ENCODE measurements around the gene ASNSD1. TPM values are rescaled to one million over a fixed set of nuclear protein-coding genes. Genes with fewer than 3 reads are reported as not detected.
"Not testable (repeated sequence)": the region's sequence is repeated elsewhere in the genome, so short reads cannot be mapped to it uniquely, and the experiment has no call there.

ASNSD1 gene
- total and polyA plus RNA-seq, 7 experiments from 2014 or later = 24.0 to 69.3 (median 44.8) TPM

DNA sequence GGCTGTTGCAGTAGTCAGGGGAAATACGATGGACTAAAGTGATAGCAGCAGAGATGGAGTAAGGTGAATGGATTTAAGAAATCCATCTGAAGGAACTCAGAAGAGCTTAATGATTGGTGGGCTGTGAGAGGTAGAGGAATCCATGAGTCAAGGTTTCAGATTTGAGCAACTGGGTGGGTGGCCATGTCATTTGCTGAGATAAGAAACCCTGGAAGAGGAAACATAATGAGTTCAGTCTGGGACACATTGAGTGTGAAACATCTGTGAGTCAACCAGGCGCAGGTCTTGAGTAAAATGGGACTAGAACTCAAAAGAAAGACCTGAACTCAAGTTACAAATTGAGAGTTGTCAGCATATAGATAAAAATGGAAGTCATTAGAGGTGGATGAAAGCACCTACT, 19.7 kb upstream of the ASNSD1 start:
- no peak for ATAC-seq
- Histone ChIP-seq H3K27me3 (ENCODE audit: control insufficient read depth in 2 of 2, insufficient read depth in 2 of 2, low read length in 2 of 2) (no peaks in the 10 kb centered on the region), H3K27ac (ENCODE audit: low read depth, low read length) (no peak overlapping the region), H3K9me3 (ENCODE audit: control insufficient read depth in 2 of 3, low read length in 3 of 3) (no peaks in the 10 kb centered on the region), H3K36me3 (ENCODE audit: control insufficient read depth in 2 of 3, insufficient read depth in 3 of 3, low read length in 3 of 3) (no peaks in the 10 kb centered on the region), H3K4me1 (ENCODE audit: control insufficient read depth in 2 of 2, insufficient read depth in 2 of 2, low read length in 2 of 2) (no peaks in the 10 kb centered on the region), H3K4me3 (ENCODE audit: low read length) (no peak overlapping the region)
- ChIA-PET POLR2A (interaction anchor here (0.6 kb wide), 1 partner anchor 73 kb away, joined by 3 read pairs; no protein-coding TSS in a partner anchor), CTCF (no interaction called here)
- peaks cover 0 to 2% (median 0%) of the 10 kb centered on the region in 7 donors for H3K4me1 Mint-ChIP-seq
- no peak overlapping the region for H3K4me3 Mint-ChIP-seq
- H3K36me3 Mint-ChIP-seq = no peaks in the 10 kb centered on the region
- H3K9me3 Mint-ChIP-seq = peaks cover 0 to 5% (median 0%) of the 10 kb centered on the region in 11 donors
- DNase-seq = no peak
- H3K27ac Mint-ChIP-seq = no peak overlapping the region
- H3K27me3 Mint-ChIP-seq = no peaks in the 10 kb centered on the region
- intact Hi-C loops (cut with micrococcal nuclease) = no loop called here

DNA sequence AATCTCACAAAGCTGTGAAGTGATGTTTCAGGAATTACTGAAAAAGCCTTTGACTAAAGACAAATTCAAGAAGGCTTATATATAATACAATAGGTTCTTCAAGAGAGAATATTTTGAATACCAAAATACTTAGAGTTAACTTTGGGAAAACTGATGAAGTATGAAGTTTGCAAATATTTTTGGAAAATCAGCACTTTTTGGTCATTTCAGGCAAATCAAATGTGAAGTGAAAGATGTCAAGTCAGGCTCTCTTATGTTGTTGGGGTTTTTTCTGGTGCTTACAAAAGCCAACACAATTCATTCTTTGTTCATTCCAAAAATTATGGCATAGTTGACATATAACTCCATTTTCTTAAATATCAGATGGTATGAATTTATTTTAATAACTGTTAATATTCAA, 14.7 kb upstream of the ASNSD1 start:
- peaks cover 0 to 5% (median 0%) of the 10 kb centered on the region in 5 donors for H3K36me3 Mint-ChIP-seq
- H3K36me3 ChIP-seq (ENCODE audit: control insufficient read depth in 2 of 3, insufficient read depth in 3 of 3, low read length in 3 of 3) = no peaks in the 10 kb centered on the region
- no peaks in the 10 kb centered on the region for H3K9me3 ChIP-seq (ENCODE audit: control insufficient read depth in 2 of 3, low read length in 3 of 3)
- intact Hi-C loops (cut with micrococcal nuclease) = no loop called here
- H3K4me3 Mint-ChIP-seq = no peak overlapping the region
- peak overlapping the region in 1 of 9 donors; percentile 42 for H3K27ac Mint-ChIP-seq
- no peak overlapping the region for H3K4me3 ChIP-seq (ENCODE audit: low read length)
- H3K27me3 Mint-ChIP-seq = no peaks in the 10 kb centered on the region
- ChIA-PET POLR2A (interaction anchor here (1.0 kb wide), 1 partner anchor 12 kb away, joined by 3 read pairs; no protein-coding TSS in a partner anchor), CTCF (no interaction called here)
- H3K27me3 ChIP-seq (ENCODE audit: control insufficient read depth in 2 of 2, insufficient read depth in 2 of 2, low read length in 2 of 2) = no peaks in the 10 kb centered on the region
- H3K4me1 Mint-ChIP-seq = no peaks in the 10 kb centered on the region
- DNase-seq (no peak), ATAC-seq (no peak)
- H3K4me1 ChIP-seq (ENCODE audit: control insufficient read depth in 2 of 2, insufficient read depth in 2 of 2, low read length in 2 of 2) = no peaks in the 10 kb centered on the region
- peaks cover 0 to 8% (median 0%) of the 10 kb centered on the region in 11 donors for H3K9me3 Mint-ChIP-seq
- no peak overlapping the region for H3K27ac ChIP-seq (ENCODE audit: low read depth, low read length)

DNA sequence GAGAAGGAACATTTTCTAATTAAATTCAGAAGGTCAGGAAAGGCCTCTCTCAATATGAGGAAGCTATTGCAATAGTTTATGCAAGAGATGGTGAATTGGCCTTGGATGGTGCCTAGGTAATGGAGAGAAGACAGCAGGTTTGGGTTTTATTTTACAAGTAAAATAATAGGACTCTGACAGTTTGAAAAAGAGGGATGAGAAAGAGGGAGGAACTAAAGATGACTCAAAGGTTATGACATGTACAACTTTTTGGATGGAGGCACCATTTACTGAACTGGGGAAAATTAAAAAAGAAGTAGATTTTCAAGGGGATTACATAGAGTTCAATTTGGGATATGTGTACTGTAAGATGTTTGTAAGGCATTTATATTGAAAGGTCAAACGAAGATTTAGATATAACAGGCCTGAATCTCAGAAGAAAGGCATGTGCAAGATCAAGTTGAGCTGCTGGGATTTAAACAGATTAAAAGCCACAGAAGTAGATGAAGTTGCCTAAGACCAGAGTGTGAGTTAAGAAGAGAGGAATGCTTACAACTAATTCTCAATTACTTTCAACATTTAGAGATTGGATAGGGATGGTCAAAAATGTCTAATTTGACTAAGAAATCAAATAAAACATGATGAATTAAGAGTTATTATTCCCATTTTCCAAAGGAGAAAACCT, 12.3 kb upstream of the ASNSD1 start:
- no peaks in the 10 kb centered on the region for H3K36me3 ChIP-seq (ENCODE audit: control insufficient read depth in 2 of 3, insufficient read depth in 3 of 3, low read length in 3 of 3)
- Mint-ChIP-seq H3K9me3 (peaks cover 0 to 15% (median 9%) of the 10 kb centered on the region in 11 donors), H3K36me3 (peaks cover 5 to 10% (median 6%) of the 10 kb centered on the region in 5 donors), H3K27ac (peak overlapping the region in 1 of 9 donors; percentile 37), H3K27me3 (no peaks in the 10 kb centered on the region), H3K4me3 (no peak overlapping the region), H3K4me1 (peaks cover 0 to 4% (median 0%) of the 10 kb centered on the region in 7 donors)
- no peak overlapping the region for H3K4me3 ChIP-seq (ENCODE audit: low read length)
- intact Hi-C loops (cut with micrococcal nuclease) = no loop called here
- H3K9me3 ChIP-seq (ENCODE audit: control insufficient read depth in 2 of 3, low read length in 3 of 3) = no peaks in the 10 kb centered on the region
- H3K27me3 ChIP-seq (ENCODE audit: control insufficient read depth in 2 of 2, insufficient read depth in 2 of 2, low read length in 2 of 2) = no peaks in the 10 kb centered on the region
- DNase-seq = no peak
- ATAC-seq = no peak
- H3K27ac ChIP-seq (ENCODE audit: low read depth, low read length) = no peak overlapping the region
- POLR2A ChIA-PET = interaction anchor here (1.3 kb wide), 1 partner anchor 33 kb away, joined by 3 read pairs; no protein-coding TSS in a partner anchor
- H3K4me1 ChIP-seq (ENCODE audit: control insufficient read depth in 2 of 2, insufficient read depth in 2 of 2, low read length in 2 of 2) = no peaks in the 10 kb centered on the region
- CTCF ChIA-PET = no interaction called here

DNA sequence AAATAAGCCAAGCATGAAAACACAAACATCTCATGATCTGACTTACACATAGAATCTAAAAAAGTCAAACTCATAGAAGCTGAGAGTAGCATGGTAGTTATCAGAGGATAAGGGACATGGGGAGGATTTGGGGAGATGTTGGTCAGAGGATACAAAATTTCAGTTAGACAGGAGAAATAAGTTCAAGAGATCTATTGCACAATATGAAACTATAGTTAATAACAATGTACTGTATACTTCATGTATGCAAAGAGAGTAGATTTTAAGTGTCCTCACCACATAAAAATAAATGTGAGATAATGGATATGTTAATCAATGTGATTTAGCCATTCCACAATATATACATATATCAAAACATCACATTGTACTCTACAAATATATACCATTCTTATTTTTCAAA, 10.0 kb upstream of the ASNSD1 start:
- H3K9me3 Mint-ChIP-seq = peaks cover 0 to 15% (median 9%) of the 10 kb centered on the region in 11 donors
- CTCF ChIA-PET = interaction anchor here (1.0 to 1.2 kb wide), 2 partner anchors 9 to 10 kb away, joined by 3 to 5 read pairs; partner anchors contain the start of gene ASNSD1
- Histone ChIP-seq H3K27ac (ENCODE audit: low read depth, low read length) (no peak overlapping the region), H3K36me3 (ENCODE audit: control insufficient read depth in 2 of 3, insufficient read depth in 3 of 3, low read length in 3 of 3) (no peaks in the 10 kb centered on the region), H3K4me1 (ENCODE audit: control insufficient read depth in 2 of 2, insufficient read depth in 2 of 2, low read length in 2 of 2) (no peaks in the 10 kb centered on the region), H3K4me3 (ENCODE audit: low read length) (no peak overlapping the region), H3K27me3 (ENCODE audit: control insufficient read depth in 2 of 2, insufficient read depth in 2 of 2, low read length in 2 of 2) (no peaks in the 10 kb centered on the region), H3K9me3 (ENCODE audit: control insufficient read depth in 2 of 3, low read length in 3 of 3) (no peaks in the 10 kb centered on the region)
- peaks cover 3 to 22% (median 13%) of the 10 kb centered on the region in 7 donors for H3K4me1 Mint-ChIP-seq
- H3K4me3 Mint-ChIP-seq = no peak overlapping the region
- no peaks in the 10 kb centered on the region for H3K27me3 Mint-ChIP-seq
- POLR2A ChIA-PET = interaction anchor here (1.4 kb wide), 1 partner anchor 70 kb away, joined by 3 read pairs; the partner anchor contains the start of gene SLC40A1
- DNase-seq (no peak), ATAC-seq (no peak)
- H3K27ac Mint-ChIP-seq = no peak overlapping the region
- intact Hi-C loops (cut with micrococcal nuclease) = no loop called here
- H3K36me3 Mint-ChIP-seq = peaks cover 5 to 10% (median 6%) of the 10 kb centered on the region in 5 donors

DNA sequence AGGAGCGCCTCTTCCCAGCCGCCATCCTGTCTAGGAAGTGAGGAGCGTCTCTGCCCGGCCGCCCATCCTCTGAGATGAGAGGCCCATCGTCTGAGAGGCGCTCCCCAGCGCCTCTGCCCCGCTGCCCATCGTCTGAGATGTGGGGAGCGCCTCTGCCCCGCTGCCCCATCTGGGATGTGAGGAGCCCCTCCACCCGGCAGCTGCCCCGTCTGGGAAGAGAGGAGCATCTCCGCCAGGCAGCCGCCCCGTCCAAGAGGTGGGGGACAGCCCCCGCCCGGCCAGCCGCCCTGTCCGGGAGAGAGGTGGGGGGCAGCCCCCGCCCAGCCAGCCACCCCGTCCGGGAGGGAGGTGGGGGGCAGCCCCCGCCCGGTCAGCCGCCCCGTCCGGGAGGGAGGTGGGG, 7.8 kb upstream of the ASNSD1 start:
- H3K27ac ChIP-seq (ENCODE audit: low read depth, low read length); DNase-seq; H3K27me3 ChIP-seq (ENCODE audit: control insufficient read depth in 2 of 2, insufficient read depth in 2 of 2, low read length in 2 of 2); intact Hi-C loops (cut with micrococcal nuclease); POLR2A ChIA-PET; H3K9me3 ChIP-seq (ENCODE audit: control insufficient read depth in 2 of 3, low read length in 3 of 3); H3K4me3 Mint-ChIP-seq; H3K36me3 ChIP-seq (ENCODE audit: control insufficient read depth in 2 of 3, insufficient read depth in 3 of 3, low read length in 3 of 3); H3K27me3 Mint-ChIP-seq; H3K4me3 ChIP-seq (ENCODE audit: low read length); ATAC-seq: not testable (repeated sequence)
- H3K27ac Mint-ChIP-seq = peak overlapping the region in 1 of 9 donors; percentile 9
- peaks cover 0 to 15% (median 9%) of the 10 kb centered on the region in 11 donors for H3K9me3 Mint-ChIP-seq
- peaks cover 5 to 10% (median 6%) of the 10 kb centered on the region in 5 donors for H3K36me3 Mint-ChIP-seq
- CTCF ChIA-PET = interaction anchor here (0.5 kb wide), 1 partner anchor 83 kb away, joined by 3 read pairs; no protein-coding TSS in a partner anchor
- H3K4me1 Mint-ChIP-seq = peaks cover 18 to 42% (median 33%) of the 10 kb centered on the region in 7 donors
- peaks cover 13 to 14% of the 10 kb centered on the region in 2 donors for H3K4me1 ChIP-seq (ENCODE audit: control insufficient read depth in 2 of 2, insufficient read depth in 2 of 2, low read length in 2 of 2)

DNA sequence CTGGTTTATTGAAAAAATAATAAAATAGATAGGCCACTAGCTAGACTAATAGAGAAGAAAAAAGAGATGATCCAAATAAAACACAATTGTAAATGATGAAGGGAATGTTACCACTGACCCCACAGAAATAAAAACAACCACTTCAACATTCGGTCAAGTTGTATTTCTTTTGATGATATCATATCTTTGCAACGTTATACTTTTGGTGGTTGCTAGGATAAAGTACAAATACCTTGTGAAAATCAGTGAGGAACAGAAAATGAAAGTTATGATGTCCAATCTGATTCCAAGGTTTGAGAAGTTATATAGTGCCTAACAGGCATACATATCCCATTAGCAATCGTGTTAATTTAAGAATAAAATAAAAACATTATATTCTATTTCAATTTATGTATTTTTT, 6.6 kb upstream of the ASNSD1 start:
- H3K4me3 Mint-ChIP-seq = no peak overlapping the region
- Histone ChIP-seq H3K4me1 (ENCODE audit: control insufficient read depth in 2 of 2, insufficient read depth in 2 of 2, low read length in 2 of 2) (peaks cover 25% of the 10 kb centered on the region in 2 donors), H3K36me3 (ENCODE audit: control insufficient read depth in 2 of 3, insufficient read depth in 3 of 3, low read length in 3 of 3) (no peaks in the 10 kb centered on the region), H3K4me3 (ENCODE audit: low read length) (no peak overlapping the region), H3K9me3 (ENCODE audit: control insufficient read depth in 2 of 3, low read length in 3 of 3) (no peaks in the 10 kb centered on the region), H3K27me3 (ENCODE audit: control insufficient read depth in 2 of 2, insufficient read depth in 2 of 2, low read length in 2 of 2) (no peaks in the 10 kb centered on the region), H3K27ac (ENCODE audit: low read depth, low read length) (no peak overlapping the region)
- H3K9me3 Mint-ChIP-seq = peaks cover 0 to 15% (median 9%) of the 10 kb centered on the region in 11 donors
- H3K27ac Mint-ChIP-seq = peak overlapping the region in 2 of 9 donors; percentile 47 to 62
- intact Hi-C loops (cut with micrococcal nuclease) = no loop called here
- ATAC-seq (no peak), DNase-seq (no peak)
- POLR2A ChIA-PET = interaction anchor here (1.5 kb wide), 1 partner anchor 74 kb away, joined by 4 read pairs; the partner anchor contains the start of gene SLC40A1
- H3K36me3 Mint-ChIP-seq = peaks cover 5 to 10% (median 6%) of the 10 kb centered on the region in 5 donors
- peaks cover 25 to 54% (median 45%) of the 10 kb centered on the region in 7 donors for H3K4me1 Mint-ChIP-seq
- CTCF ChIA-PET = interaction anchor here (0.6 to 1.0 kb wide), 2 partner anchors 44 to 82 kb away, joined by 3 to 5 read pairs; no protein-coding TSS in a partner anchor
- H3K27me3 Mint-ChIP-seq = no peaks in the 10 kb centered on the region
